KMS-11 (cell line): ENCODE measurements around the gene SCAMP5.

ENCODE experiments used
- H2AFZ ChIP-seq: fragments of 200-600 bp; sonication (generic); 2 replicates; pipeline ENCODE4 v1.6.1; 2016; ENCODE audit warnings: antibody characterized with exemption, mixed run types, low read depth
- H3K27ac ChIP-seq: fragments of 200-600 bp; sonication (generic); 2 replicates; pipeline ENCODE4 v1.6.1; 2016; ENCODE audit warnings: mild to moderate bottlenecking, mixed run types
- H3K27me3 ChIP-seq: fragments of 200-600 bp; sonication (generic); 2 replicates; pipeline ENCODE4 v1.6.1; 2017; ENCODE audit warnings: mild to moderate bottlenecking, low read depth, mixed run types, moderate library complexity; ENCODE audit not compliant: insufficient read depth
- H3K36me3 ChIP-seq: fragments of 200-600 bp; sonication (generic); 2 replicates; pipeline ENCODE4 v1.6.1; 2017; ENCODE audit warnings: mild to moderate bottlenecking, mixed run types; ENCODE audit not compliant: insufficient read depth
- H3K4me1 ChIP-seq: fragments of 200-600 bp; sonication (generic); 2 replicates; pipeline ENCODE4 v1.6.1; 2016; ENCODE audit warnings: mild to moderate bottlenecking, low read depth, mixed run types; ENCODE audit not compliant: poor library complexity, severe bottlenecking
- H3K4me2 ChIP-seq: fragments of 200-600 bp; sonication (generic); 2 replicates; pipeline ENCODE4 v1.7.0; 2016; ENCODE audit warnings: mild to moderate bottlenecking, mixed run types
- H3K4me3 ChIP-seq: fragments of 200-600 bp; sonication (generic); IDR thresholded peaks from 2 replicates; pipeline ENCODE4 v1.6.1; 2017; ENCODE audit warnings: low read depth, low read length, mixed read lengths; ENCODE audit not compliant: insufficient read depth
- H3K79me2 ChIP-seq: fragments of 200-600 bp; sonication (generic); 2 replicates; pipeline ENCODE4 v1.6.1; 2016; ENCODE audit warnings: low read depth, mixed run types; ENCODE audit not compliant: insufficient read depth
- H3K9ac ChIP-seq: fragments of 200-600 bp; sonication (generic); 2 replicates; pipeline ENCODE4 v1.6.1; 2016; ENCODE audit warnings: mild to moderate bottlenecking, mixed run types
- H4K20me1 ChIP-seq: fragments of 200-600 bp; sonication (generic); 2 replicates; pipeline ENCODE4 v1.6.1; 2016; ENCODE audit warnings: mild to moderate bottlenecking, mixed run types; ENCODE audit not compliant: insufficient read depth
- TF ChIP-seq, protein P1 (sequence below): fragments of 200-600 bp; sonication (generic); conservative IDR thresholded peaks from 2 replicates; pipeline ENCODE4 v1.6.1; 2017; ENCODE audit warnings: low read depth, mild to moderate bottlenecking, antibody characterized with exemption, low read length, moderate library complexity, mixed read lengths

Gene SCAMP5

DNA sequence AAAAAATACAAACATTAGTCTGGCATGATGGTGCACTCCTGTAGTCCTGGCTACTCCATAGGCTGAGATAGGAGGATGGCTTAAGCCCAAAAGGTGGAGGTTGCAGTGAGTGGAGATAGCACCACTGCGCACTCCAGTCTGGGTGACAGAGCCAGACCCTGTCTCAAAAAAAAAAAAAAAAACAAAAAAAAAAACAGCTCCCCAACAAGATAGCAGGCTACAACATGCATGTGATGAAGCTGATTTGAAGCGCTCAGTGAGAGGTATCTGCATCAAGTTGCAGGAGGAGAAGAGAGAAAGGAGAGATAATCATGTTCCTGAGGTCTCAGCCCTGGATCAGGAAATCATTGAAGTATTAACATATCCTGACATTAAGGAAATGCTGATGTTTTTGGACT is 27.4 kb downstream of the SCAMP5 start:
- TF ChIP-seq, protein P1, sequence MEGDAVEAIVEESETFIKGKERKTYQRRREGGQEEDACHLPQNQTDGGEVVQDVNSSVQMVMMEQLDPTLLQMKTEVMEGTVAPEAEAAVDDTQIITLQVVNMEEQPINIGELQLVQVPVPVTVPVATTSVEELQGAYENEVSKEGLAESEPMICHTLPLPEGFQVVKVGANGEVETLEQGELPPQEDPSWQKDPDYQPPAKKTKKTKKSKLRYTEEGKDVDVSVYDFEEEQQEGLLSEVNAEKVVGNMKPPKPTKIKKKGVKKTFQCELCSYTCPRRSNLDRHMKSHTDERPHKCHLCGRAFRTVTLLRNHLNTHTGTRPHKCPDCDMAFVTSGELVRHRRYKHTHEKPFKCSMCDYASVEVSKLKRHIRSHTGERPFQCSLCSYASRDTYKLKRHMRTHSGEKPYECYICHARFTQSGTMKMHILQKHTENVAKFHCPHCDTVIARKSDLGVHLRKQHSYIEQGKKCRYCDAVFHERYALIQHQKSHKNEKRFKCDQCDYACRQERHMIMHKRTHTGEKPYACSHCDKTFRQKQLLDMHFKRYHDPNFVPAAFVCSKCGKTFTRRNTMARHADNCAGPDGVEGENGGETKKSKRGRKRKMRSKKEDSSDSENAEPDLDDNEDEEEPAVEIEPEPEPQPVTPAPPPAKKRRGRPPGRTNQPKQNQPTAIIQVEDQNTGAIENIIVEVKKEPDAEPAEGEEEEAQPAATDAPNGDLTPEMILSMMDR, result no peak
- no peaks in the 10 kb centered on the region for H3K27me3 ChIP-seq
- peaks cover 34% of the 10 kb centered on the region for H3K4me1 ChIP-seq
- no peak overlapping the region for H3K4me2 ChIP-seq
- no peaks in the 10 kb centered on the region for H4K20me1 ChIP-seq
- no peak overlapping the region for H3K4me3 ChIP-seq
- H3K9ac ChIP-seq, result no peak overlapping the region
- H3K36me3 ChIP-seq, result no peaks in the 10 kb centered on the region
- peak overlapping the region; percentile 8; the same call in 1 of the 2 replicates for H2AFZ ChIP-seq
- peaks cover 12% of the 10 kb centered on the region; the same call in 1 of the 2 replicates for H3K79me2 ChIP-seq
- H3K27ac ChIP-seq, result no peak overlapping the region

DNA sequence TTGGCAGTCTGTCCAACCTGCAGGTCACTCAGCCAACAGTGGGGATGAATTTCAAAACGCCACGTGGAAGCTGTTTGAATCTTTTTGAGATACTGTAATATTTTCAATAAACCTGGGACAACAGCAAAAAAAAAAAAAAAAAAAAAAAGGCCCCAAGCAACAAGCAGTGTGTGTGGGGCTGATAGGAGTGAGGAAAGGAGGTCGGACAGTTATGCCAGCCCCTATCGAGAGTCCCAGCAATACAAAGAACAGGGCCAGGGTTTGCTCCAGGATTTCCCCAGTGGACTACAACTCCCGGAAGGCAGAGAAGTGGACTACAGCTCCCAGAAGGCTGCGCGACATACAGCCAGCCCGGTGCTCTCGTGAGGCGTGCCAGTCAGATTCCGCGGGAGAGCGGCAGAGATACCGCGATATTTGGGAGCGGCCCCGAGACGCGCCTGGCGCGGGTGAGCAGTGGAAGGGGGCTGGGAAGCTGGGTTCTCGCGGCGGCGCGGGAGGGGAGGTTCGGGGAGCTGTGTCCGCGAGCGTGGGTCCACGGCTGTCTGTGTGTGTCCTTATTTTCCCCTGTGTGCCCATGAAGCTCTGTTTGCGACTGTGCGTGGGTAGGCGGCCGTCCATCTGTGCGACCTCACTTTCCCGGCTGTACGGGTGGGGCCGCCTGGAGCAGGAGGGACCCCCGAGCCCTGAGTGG is 28.0 kb downstream of the SCAMP5 start, which contains the start of gene PPCDC:
PPCDC (plus strand) TSS at position 410 of the 691 bp plus-strand sequence. CDS start 4,729 bp downstream, outside the sequence.
- no peaks in the 10 kb centered on the region for H3K36me3 ChIP-seq
- TF ChIP-seq, protein P1, result no peak
- no peaks in the 10 kb centered on the region for H4K20me1 ChIP-seq
- peak within 1 kb of the TSS; percentile 67 for H3K4me2 ChIP-seq
- H3K27me3 ChIP-seq, result no peaks in the 10 kb centered on the region
- H2AFZ ChIP-seq, result peak within 1 kb of the TSS; percentile 55
- H3K27ac ChIP-seq, result peak within 1 kb of the TSS; percentile 84
- H3K9ac ChIP-seq, result peak within 1 kb of the TSS; percentile 98
- H3K4me3 ChIP-seq, result peak within 1 kb of the TSS; percentile 46
- H3K4me1 ChIP-seq, result peaks cover 39% of the 10 kb centered on the region
- peaks cover 12% of the 10 kb centered on the region; the same call in 1 of the 2 replicates for H3K79me2 ChIP-seq

DNA sequence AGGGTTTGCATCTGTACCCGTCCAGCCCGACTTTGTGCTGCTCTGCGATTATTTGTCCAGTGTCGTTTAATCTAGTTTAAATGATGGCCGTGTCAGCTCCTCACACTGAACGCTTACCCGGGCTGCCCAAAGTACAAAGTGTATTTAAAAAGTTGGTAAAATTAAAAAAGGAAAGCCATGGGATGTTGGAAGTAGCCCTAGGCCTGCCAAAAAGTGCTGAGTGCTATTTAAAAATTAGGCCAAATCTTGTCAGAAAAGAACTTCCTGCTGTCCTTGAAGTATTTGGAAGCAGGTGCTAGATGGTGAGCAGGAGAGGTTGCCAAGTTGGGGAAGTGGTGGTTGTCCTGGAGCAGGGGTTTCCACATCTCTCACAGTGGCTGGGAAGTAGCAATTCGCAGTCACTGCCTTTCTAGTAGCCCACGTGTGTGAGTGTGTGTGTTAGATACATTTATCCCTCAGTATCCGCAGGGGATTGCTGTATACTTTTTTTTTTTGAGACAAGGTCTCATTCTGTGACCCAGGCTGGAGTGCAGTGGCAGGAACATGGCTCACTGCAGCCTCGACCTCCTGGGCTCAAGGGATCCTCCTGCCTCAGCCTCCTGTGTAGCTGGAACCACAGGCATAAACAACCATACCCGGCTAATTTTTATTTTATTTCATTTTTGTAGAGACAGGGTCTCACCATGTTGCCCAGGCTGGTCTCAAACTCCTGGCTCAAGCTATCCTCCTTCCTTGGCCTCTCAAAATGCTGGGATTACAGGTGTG is 28.7 kb downstream of the SCAMP5 start:
- H3K79me2 ChIP-seq, result peaks cover 12% of the 10 kb centered on the region; the same call in 1 of the 2 replicates
- peaks cover 44% of the 10 kb centered on the region for H3K4me1 ChIP-seq
- no peaks in the 10 kb centered on the region for H3K27me3 ChIP-seq
- no peaks in the 10 kb centered on the region for H3K36me3 ChIP-seq
- peak overlapping the region; percentile 67 for H3K4me2 ChIP-seq
- H3K27ac ChIP-seq, result peak overlapping the region; percentile 84
- peak overlapping the region; percentile 55 for H2AFZ ChIP-seq
- TF ChIP-seq, protein P1, result no peak
- peak overlapping the region; percentile 98 for H3K9ac ChIP-seq
- peak overlapping the region; percentile 46 for H3K4me3 ChIP-seq
- no peaks in the 10 kb centered on the region for H4K20me1 ChIP-seq

DNA sequence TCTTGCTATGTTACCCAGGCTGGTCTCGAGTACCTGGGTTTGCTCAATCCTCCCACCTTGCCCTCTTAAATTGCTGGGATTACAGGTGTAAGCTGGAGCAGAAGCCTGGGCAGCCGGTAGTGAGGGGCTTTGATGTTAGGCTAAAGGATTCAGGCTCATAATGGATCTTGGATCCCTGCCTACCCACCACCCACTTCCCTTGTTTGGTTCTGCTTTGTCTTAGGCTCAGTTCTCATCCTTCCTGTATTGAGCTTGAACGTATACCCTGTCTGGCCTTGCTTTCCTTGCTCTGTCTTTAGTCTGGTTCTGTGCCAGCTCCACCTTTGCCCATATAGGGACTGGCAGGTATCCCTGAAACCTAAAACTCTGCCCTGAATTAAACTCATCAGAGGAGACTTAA is 29.7 kb downstream of the SCAMP5 start:
- Histone ChIP-seq H3K4me2 (no peak overlapping the region), H3K4me3 (no peak overlapping the region), H3K4me1 (peaks cover 54% of the 10 kb centered on the region), H3K36me3 (no peaks in the 10 kb centered on the region), H3K79me2 (peaks cover 12% of the 10 kb centered on the region; the same call in 1 of the 2 replicates), H3K27me3 (no peaks in the 10 kb centered on the region), H3K9ac (no peak overlapping the region), H2AFZ (no peak overlapping the region), H4K20me1 (no peaks in the 10 kb centered on the region), H3K27ac (no peak overlapping the region)
- TF ChIP-seq, protein P1, result no peak
